ENCODE data around the gene MOGAT2.

- TF ChIP-seq, protein P1, sequence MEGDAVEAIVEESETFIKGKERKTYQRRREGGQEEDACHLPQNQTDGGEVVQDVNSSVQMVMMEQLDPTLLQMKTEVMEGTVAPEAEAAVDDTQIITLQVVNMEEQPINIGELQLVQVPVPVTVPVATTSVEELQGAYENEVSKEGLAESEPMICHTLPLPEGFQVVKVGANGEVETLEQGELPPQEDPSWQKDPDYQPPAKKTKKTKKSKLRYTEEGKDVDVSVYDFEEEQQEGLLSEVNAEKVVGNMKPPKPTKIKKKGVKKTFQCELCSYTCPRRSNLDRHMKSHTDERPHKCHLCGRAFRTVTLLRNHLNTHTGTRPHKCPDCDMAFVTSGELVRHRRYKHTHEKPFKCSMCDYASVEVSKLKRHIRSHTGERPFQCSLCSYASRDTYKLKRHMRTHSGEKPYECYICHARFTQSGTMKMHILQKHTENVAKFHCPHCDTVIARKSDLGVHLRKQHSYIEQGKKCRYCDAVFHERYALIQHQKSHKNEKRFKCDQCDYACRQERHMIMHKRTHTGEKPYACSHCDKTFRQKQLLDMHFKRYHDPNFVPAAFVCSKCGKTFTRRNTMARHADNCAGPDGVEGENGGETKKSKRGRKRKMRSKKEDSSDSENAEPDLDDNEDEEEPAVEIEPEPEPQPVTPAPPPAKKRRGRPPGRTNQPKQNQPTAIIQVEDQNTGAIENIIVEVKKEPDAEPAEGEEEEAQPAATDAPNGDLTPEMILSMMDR (IDR thresholded peaks at IDR 0.05) = no peak
- no peak for TF ChIP-seq POLR2A (IDR thresholded peaks at IDR 0.05)
Measured at GRCh38 chr11:75740681-75741080, 23.0 kb downstream of the MOGAT2 start.

All from adrenal gland (tissue), 5 donors.